ENCODE measurements around the gene GLRX.

GRCh38 chr5:95810305-95811125, 12.0 kb downstream of the GLRX start:
- TF ChIP-seq CTCF (IDR thresholded peaks at IDR 0.05 in 4 of 5, conservative IDR thresholded peaks at IDR 0.05 in 1 of 5) (no peak), POLR2A (IDR thresholded peaks at IDR 0.05) (no peak)
